ENCODE results near the gene INPP5K. TPM values are rescaled to one million over a fixed set of nuclear protein-coding genes. Genes with fewer than 3 reads are reported as not detected.
A peak's percentile ranks its signal among the peaks of the same experiment; 100 is the strongest.
"Not testable (repeated sequence)": the region's sequence is repeated elsewhere in the genome, so short reads cannot be mapped to it uniquely, and the experiment has no call there.

INPP5K gene
- total and polyA plus RNA-seq, 7 donors = 25.7 to 66.5 (median 41.0) TPM

DNA sequence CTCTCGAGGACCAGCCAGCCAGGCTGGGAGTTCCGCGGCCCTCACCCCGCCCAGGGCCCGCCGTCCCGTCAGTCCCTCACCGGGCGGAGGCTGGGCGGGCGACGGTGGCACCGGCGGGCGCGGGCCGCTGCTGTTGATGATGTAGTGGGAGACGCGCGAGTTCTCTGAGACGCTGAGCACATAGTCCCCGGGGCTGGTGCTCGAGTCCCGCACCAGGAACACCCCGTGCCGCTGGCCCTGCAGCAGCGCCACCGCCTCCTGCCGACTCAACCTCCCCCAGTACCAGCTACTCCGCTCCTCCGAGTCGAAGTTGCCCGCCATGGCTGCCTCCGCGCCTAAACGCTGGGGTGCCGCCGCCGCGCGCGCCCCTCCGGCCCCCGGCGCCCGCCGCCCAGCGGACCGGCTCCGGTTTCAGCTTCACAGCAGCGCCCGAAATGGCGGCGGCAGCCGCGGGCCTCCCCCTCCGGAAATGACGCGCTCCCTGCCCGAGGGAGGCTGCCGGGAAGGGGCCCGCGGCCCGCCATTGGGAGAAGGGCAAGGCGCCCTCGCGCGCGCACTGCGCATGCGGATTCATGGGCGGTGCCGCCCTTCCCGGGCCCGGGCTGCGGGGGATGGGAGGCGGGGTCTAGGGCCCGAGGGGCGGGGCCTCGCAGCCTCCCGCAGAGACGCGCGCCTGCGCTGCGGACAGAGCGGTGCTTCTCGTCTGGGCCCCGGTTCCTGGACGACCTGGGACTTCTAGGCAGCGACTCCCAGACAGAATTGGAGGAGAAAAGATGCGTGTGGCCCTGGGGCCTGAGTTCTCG is 60.4 kb downstream of the INPP5K start, which contains the start of gene CRK:
TSS of gene CRK (minus strand) at position 436 of the 803 bp plus-strand sequence. CDS start at position 321, 115 bp downstream.
- peaks cover 0 to 10% (median 0%) of the 10 kb centered on the region in 4 donors for H3K36me3 ChIP-seq
- H3K4me1 ChIP-seq = peaks cover 0 to 62% (median 55%) of the 10 kb centered on the region in 4 donors
- H3K27me3 ChIP-seq = no peaks in the 10 kb centered on the region
- peak; percentile 98 for DNase-seq
- peak within 1 kb of the TSS; percentile 64 to 98 (median 81) for H3K4me3 ChIP-seq
- intact Hi-C loops (cut with DNase I) = loop anchor here (1.0 to 2.0 kb wide), 3 partner anchors 33 to 91 kb away; partner anchors contain the start of gene INPP5K
- peak within 1 kb of the TSS; percentile 96 to 100 (median 98) for H3K27ac ChIP-seq
- 0 to 1% methylated on average over 93 of the region's 93 CpGs for WGBS, 2 donors
- TF ChIP-seq EP300 (IDR thresholded peaks at IDR 0.05) = peak in 1 of 4 donors; percentile 38
- TF ChIP-seq POLR2A (IDR thresholded peaks at IDR 0.05) = peak; percentile 53 to 81
- peak; percentile 89 to 98 (median 96) for TF ChIP-seq POLR2AphosphoS5 (IDR thresholded peaks at IDR 0.05)
- TF ChIP-seq, protein P1, sequence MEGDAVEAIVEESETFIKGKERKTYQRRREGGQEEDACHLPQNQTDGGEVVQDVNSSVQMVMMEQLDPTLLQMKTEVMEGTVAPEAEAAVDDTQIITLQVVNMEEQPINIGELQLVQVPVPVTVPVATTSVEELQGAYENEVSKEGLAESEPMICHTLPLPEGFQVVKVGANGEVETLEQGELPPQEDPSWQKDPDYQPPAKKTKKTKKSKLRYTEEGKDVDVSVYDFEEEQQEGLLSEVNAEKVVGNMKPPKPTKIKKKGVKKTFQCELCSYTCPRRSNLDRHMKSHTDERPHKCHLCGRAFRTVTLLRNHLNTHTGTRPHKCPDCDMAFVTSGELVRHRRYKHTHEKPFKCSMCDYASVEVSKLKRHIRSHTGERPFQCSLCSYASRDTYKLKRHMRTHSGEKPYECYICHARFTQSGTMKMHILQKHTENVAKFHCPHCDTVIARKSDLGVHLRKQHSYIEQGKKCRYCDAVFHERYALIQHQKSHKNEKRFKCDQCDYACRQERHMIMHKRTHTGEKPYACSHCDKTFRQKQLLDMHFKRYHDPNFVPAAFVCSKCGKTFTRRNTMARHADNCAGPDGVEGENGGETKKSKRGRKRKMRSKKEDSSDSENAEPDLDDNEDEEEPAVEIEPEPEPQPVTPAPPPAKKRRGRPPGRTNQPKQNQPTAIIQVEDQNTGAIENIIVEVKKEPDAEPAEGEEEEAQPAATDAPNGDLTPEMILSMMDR (IDR thresholded peaks at IDR 0.05) = no peak
- no peaks in the 10 kb centered on the region for H3K9me3 ChIP-seq

DNA sequence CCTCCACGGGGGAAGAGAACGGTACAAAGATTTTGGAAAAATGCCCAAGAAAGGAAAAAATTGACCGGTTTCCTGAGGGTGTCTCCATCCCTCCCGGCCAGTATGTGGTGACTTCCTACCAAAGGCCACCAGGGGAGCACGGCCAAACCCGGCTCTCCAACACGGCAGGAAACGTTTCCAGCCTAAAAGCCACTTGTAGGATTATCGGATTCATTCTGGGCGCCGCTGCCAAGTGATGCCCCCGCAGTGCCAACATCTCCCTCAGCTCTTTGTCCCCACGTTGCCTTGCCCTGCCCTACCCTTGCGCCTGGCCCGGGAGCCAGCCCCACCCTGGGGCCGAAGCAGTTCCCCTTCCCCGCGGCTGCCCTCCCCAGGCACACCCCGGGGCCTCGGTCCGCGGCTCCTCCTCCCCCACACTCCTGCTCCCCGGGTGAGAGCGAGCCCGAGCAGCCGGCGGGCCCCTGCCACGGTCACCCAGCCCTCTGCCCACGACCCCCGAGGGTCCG is 61.1 kb downstream of the INPP5K start:
- H3K4me3 ChIP-seq = peak overlapping the region; percentile 64 to 98 (median 81)
- WGBS, 2 donors = 0% methylated on average over 31 of the region's 31 CpGs
- intact Hi-C loops (cut with DNase I) = loop anchor here (2.0 kb wide), 1 partner anchor 91 kb away; no protein-coding TSS in a partner anchor
- no peaks in the 10 kb centered on the region for H3K9me3 ChIP-seq
- peaks cover 0 to 58% (median 50%) of the 10 kb centered on the region in 4 donors for H3K4me1 ChIP-seq
- H3K36me3 ChIP-seq = peaks cover 0 to 10% (median 0%) of the 10 kb centered on the region in 4 donors
- no peaks in the 10 kb centered on the region for H3K27me3 ChIP-seq
- TF ChIP-seq EP300 (IDR thresholded peaks at IDR 0.05) = no peak
- TF ChIP-seq, protein P1 (IDR thresholded peaks at IDR 0.05) = peak; percentile 37 to 76 (median 64)
- TF ChIP-seq POLR2AphosphoS5 (IDR thresholded peaks at IDR 0.05) = peak in 3 of 4 donors; percentile 26 to 43 (median 42)
- peak; percentile 89 for DNase-seq
- H3K27ac ChIP-seq = peak overlapping the region; percentile 96 to 100 (median 98)

- H3K36me3 ChIP-seq = peaks cover 0 to 10% (median 0%) of the 10 kb centered on the region in 4 donors
- peak overlapping the region; percentile 96 to 100 (median 98) for H3K27ac ChIP-seq
- intact Hi-C loops (cut with DNase I) = loop anchor here (2.0 to 5.0 kb wide), 2 partner anchors 57 to 90 kb away; no protein-coding TSS in a partner anchor
- no peak for DNase-seq
- no peak for TF ChIP-seq POLR2A (IDR thresholded peaks at IDR 0.05)
- no peak for TF ChIP-seq EP300 (IDR thresholded peaks at IDR 0.05)
- TF ChIP-seq, protein P1 (IDR thresholded peaks at IDR 0.05) = no peak
- no peak for TF ChIP-seq POLR2AphosphoS5 (IDR thresholded peaks at IDR 0.05)
- H3K27me3 ChIP-seq = no peaks in the 10 kb centered on the region
- WGBS, 2 donors = 53 to 76% methylated on average over 9 of the region's 9 CpGs
- H3K4me1 ChIP-seq = peaks cover 0 to 57% (median 46%) of the 10 kb centered on the region in 4 donors
- peak overlapping the region; percentile 64 to 98 (median 81) for H3K4me3 ChIP-seq
- no peaks in the 10 kb centered on the region for H3K9me3 ChIP-seq
These were observed 61.9 kb downstream of the INPP5K start for GRCh38 chr17:1454541-1454940.

DNA sequence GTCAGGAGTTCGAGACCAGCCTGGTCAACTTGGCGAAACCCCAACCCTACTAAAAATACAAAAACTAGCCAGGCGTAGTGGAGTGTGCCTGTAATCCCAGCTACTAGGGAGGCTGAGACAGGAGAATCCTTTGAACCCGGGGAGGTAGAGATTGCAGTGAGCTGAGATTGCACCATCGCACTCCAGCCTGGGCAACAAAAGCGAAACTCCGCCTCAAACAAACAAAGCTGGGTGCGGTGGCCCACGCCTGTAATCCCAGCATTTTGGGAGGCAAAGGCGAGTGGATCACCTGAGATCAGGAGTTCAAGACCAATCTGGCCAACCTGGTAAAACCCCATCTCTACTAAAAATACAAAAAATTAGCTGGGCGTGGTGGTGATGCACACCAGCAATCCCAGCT is 62.7 kb downstream of the INPP5K start:
- Histone ChIP-seq H3K4me1 (peaks cover 0 to 65% (median 54%) of the 10 kb centered on the region in 4 donors), H3K27ac (peak overlapping the region in 3 of 4 donors; percentile 96 to 100 (median 99)), H3K4me3 (peak overlapping the region in 1 of 4 donors; percentile 98)
- not testable (repeated sequence) for H3K27me3 ChIP-seq, DNase-seq, H3K9me3 ChIP-seq, H3K36me3 ChIP-seq
- WGBS, 2 donors = 40 to 79% methylated on average over 11 of the region's 11 CpGs
- intact Hi-C loops (cut with DNase I) = loop anchor here (2.0 to 5.0 kb wide), 2 partner anchors 56 to 89 kb away; no protein-coding TSS in a partner anchor

GRCh38 chr17:1452836-1453235 is 63.6 kb downstream of the INPP5K start:
- Histone ChIP-seq H3K4me1 (peaks cover 0 to 68% (median 56%) of the 10 kb centered on the region in 4 donors), H3K27ac (peak overlapping the region in 1 of 4 donors; percentile 8), H3K9me3 (no peaks in the 10 kb centered on the region), H3K36me3 (peaks cover 0 to 10% (median 0%) of the 10 kb centered on the region in 4 donors), H3K4me3 (no peak overlapping the region), H3K27me3 (no peaks in the 10 kb centered on the region)
- TF ChIP-seq POLR2AphosphoS5 (IDR thresholded peaks at IDR 0.05) = no peak
- TF ChIP-seq EP300 (IDR thresholded peaks at IDR 0.05) = no peak
- TF ChIP-seq, protein P1 (IDR thresholded peaks at IDR 0.05) = no peak
- TF ChIP-seq POLR2A (IDR thresholded peaks at IDR 0.05) = no peak
- WGBS, 2 donors = 41 to 77% methylated on average over 5 of the region's 5 CpGs
- intact Hi-C loops (cut with DNase I) = loop anchor here (5.0 kb wide), 1 partner anchor 56 kb away; no protein-coding TSS in a partner anchor
- no peak for DNase-seq

DNA sequence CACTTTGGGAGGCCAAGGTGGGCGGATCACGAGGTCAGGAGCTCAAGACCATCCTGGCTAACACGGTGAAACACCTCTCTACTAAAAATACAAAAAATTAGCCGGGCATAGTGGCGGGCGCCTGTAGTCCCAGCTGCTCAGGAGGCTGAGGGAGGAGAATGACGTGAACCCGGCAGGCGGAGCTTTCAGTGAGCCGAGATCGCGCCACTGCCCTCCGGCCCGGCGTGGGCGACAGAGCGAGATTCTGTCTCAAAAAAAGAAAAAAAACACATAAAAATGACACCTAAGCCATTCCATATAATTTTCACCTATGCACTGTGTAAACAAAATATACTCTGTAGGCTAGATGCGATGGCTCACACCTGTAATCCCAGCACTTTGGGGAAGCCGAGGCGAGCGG is 66.2 kb downstream of the INPP5K start:
- peaks cover 0 to 67% (median 52%) of the 10 kb centered on the region in 4 donors for H3K4me1 ChIP-seq
- not testable (repeated sequence) for H3K36me3 ChIP-seq, H3K4me3 ChIP-seq, H3K27ac ChIP-seq, DNase-seq, H3K9me3 ChIP-seq, H3K27me3 ChIP-seq
- intact Hi-C loops (cut with DNase I) = loop anchor here (5.0 kb wide), 1 partner anchor 53 kb away; no protein-coding TSS in a partner anchor
- 96 to 97% methylated on average over 21 of the region's 21 CpGs for WGBS, 2 donors
